RWPE1 (cell line): ENCODE measurements around the gene PPM1D.

Experiments
- CTCF ChIA-PET: fragments of 350-600 bp; sonication (Branson Sonifier 250); formaldehyde crosslinking; extraction: SDS; loops from one replicate; lab custom pipeline; 2021; lab: Yijun Ruan, JAX
- POLR2A ChIA-PET: fragments of 400-600 bp; formaldehyde crosslinking; extraction: SDS; loops from one replicate; lab custom pipeline; 2020; ENCODE audit warnings: antibody characterized with exemption; ENCODE audit not compliant: low non-redundant PET; lab: Yijun Ruan, JAX
- DNase-seq: peaks from one replicate; pipeline ENCODE4 v3.0.0; 2012; ENCODE audit warnings: low spot score
- H3K27ac ChIP-seq: fragments of 450-650 bp; 2 replicates; pipeline ENCODE4 v1.5.1; 2017
- CTCF ChIP-seq: fragments of 450-650 bp; conservative IDR thresholded peaks from 2 replicates; pipeline ENCODE4 v1.5.1; 2017; ENCODE audit warnings: low read depth, mild to moderate bottlenecking

The PPM1D gene

DNA sequence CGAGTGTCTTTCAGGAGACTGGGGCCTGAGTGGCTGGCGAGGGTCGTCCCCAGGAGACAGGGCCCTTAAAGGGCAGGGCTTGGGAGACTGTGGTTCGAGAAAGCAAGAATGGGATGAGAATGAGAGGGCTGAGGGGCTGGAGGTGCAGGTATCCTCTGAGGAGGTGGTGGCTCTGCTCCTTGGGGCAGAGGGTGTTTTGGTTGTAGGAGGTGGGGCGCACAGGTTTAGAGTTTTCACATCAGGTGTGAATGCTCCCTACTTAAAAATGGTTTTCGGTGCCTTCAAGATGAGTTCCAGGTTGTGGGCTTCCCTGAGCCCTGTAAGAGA is 78.1 kb downstream of the PPM1D start:
- no peak for TF ChIP-seq CTCF
- ChIA-PET CTCF (no interaction called here), POLR2A (interaction anchor here (0.6 kb wide), 1 partner anchor 27 kb away, joined by 3 read pairs; no protein-coding TSS in a partner anchor)
- peak overlapping the region; percentile 77 for H3K27ac ChIP-seq
- DNase-seq, result peak; percentile 8

DNA sequence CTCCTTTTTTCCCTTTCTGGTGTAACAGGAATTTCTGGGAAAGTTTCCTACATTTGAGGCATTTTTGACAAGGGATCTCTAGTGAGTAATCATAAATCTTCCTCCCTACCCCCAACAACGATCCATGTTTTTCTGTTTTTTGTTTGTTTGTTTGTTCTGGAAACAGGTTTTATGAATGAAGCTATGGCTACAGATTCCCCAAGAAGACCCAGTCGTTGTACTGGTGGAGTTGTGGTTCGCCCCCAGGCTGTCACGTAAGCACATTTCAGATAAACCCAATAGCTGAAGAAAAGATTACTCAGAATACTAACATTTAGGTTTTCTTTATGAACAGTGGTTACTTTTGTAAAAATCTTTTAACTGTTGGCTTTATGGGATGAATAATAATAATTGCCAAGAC is 79.3 kb downstream of the PPM1D start:
- DNase-seq, result no peak
- ChIA-PET CTCF (interaction anchor here (0.6 kb wide), 2 partner anchors 149 to 304 kb away, joined by 3 read pairs; no protein-coding TSS in a partner anchor), POLR2A (no interaction called here)
- no peak overlapping the region for H3K27ac ChIP-seq
- no peak for TF ChIP-seq CTCF

- ChIA-PET CTCF (interaction anchor here (0.6 kb wide), 1 partner anchor 102 kb away, joined by 3 read pairs; no protein-coding TSS in a partner anchor), POLR2A (no interaction called here)
- no peak for DNase-seq
- no peak overlapping the region for H3K27ac ChIP-seq
- no peak for TF ChIP-seq CTCF
Measured at GRCh38 chr17:60680754-60681153, 80.8 kb downstream of the PPM1D start.

GRCh38 chr17:60685437-60685836 is 85.4 kb downstream of the PPM1D start:
- DNase-seq, result no peak
- ChIA-PET CTCF (no interaction called here), POLR2A (no interaction called here)
- H3K27ac ChIP-seq, result no peak overlapping the region
- no peak for TF ChIP-seq CTCF

GRCh38 chr17:60695960-60696359 is 96.0 kb downstream of the PPM1D start:
- ChIA-PET POLR2A (no interaction called here), CTCF (no interaction called here)
- TF ChIP-seq CTCF, result no peak
- H3K27ac ChIP-seq, result no peak overlapping the region
- no peak for DNase-seq

- POLR2A ChIA-PET, result no interaction called here
- no peak for DNase-seq
- no peak for TF ChIP-seq CTCF
- no peak overlapping the region for H3K27ac ChIP-seq
- CTCF ChIA-PET, result no interaction called here
Measured at GRCh38 chr17:60699090-60699489, 99.1 kb downstream of the PPM1D start.
